Dedifferentiated amniotic fluid mesenchymal stem cell (primary cell): Measurements from ENCODE around the gene CD300LG.

Experiments used
- DNase-seq: peaks from one replicate; pipeline ENCODE4 v3.0.0-alpha.2; 2016; ENCODE audit errors: extremely low spot score

The CD300LG gene

GRCh38 chr17:43905985-43906852 is 59.2 kb downstream of the CD300LG start:
- peak; percentile 16 for DNase-seq

- DNase-seq, result no peak
These were observed 60.0 kb downstream of the CD300LG start for GRCh38 chr17:43906951-43907424.

GRCh38 chr17:43907425-43907981 is 60.5 kb downstream of the CD300LG start, which contains the start of gene MPP2:
Gene MPP2, minus strand, starts transcription at chr17:43907536. Its CDS starts 3,076 bp downstream, at chr17:43904460.
- peak; percentile 66 for DNase-seq

DNA sequence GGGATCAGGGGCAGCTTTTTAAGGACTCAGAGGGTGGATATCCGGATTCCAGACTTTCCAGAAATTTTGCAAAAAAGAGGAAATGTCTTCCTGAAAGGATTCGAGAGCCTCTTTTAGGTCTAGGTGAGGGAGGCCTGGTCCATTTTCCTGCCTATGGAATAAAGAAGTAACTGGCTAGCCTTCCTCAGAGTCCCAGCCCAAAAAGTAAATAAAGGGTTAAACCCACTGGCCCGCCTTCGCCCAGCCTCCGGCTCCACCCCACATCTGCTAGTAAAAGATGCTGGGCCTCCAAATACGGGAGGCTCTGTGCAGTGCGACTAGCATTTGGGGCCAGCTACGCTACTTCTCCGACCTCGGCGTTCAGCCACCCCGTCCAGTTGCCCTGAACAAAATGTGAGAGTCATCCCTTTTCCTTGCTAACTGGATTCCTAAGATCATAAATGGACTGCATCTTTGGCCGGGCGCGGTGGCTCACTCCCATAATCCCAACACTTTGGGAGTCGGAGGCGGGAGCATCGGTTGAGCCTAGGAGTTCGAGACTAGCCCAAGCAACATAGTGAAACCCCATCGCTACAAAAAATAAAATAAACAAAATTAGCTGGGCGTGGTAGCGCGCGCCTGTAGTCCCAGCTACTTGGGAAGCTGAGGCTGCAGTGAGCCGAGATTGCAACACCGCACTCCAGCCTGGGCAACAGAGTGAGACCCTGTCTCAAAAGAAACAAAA is 61.2 kb downstream of the CD300LG start:
- DNase-seq, result peak; percentile 61

- DNase-seq, result no peak
These were observed 62.7 kb downstream of the CD300LG start for GRCh38 chr17:43909537-43910231.

DNA sequence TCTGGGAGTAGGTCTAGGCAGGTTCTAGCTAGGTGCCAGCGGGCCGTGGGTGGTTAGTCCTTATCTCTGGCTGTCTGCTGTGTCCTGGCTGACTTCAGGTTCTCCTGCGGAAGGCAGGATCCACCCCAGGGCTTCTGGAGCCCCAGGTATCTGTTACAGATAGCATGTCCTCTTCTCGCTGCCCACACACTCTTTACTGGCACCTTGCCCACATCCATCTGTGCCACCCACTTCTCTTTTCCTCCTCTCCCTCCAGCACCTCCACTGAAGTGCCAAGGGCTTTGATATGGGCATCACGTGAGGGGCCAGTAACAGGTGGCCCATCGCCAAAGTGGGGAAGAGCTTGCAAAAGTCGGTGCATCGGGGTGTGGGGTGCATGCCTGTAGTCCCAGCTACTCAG is 64.9 kb downstream of the CD300LG start:
- DNase-seq, result no peak

GRCh38 chr17:43912635-43913304 is 65.8 kb downstream of the CD300LG start:
- DNase-seq, result no peak
